ENCODE measurements around the gene EPN2. TPM values are rescaled to one million over a fixed set of nuclear protein-coding genes. Genes with fewer than 3 reads are reported as not detected.

EPN2 gene
- polyA plus RNA-seq, 1 donor from 2014 or later: 37.8 TPM

GRCh38 chr17:19294443-19294842 lies 57.3 kb downstream of the EPN2 start:
- H3K27me3 ChIP-seq (ENCODE audit: insufficient read depth, low read depth, low read length): no peaks in the 10 kb centered on the region
- H4K20me1 ChIP-seq (ENCODE audit: insufficient read depth): no peaks in the 10 kb centered on the region
- no peak for TF ChIP-seq SMC3 (conservative IDR thresholded peaks at IDR 0.05; ENCODE audit: poor library complexity)
- no peak for TF ChIP-seq EP300 (conservative IDR thresholded peaks at IDR 0.05; ENCODE audit: poor library complexity, severe bottlenecking)
- TF ChIP-seq POLR2AphosphoS5 (IDR thresholded peaks at IDR 0.05): no peak
- no peak for TF ChIP-seq TAF1 (IDR thresholded peaks at IDR 0.05; ENCODE audit: low read depth)
- TF ChIP-seq RAD21 (conservative IDR thresholded peaks at IDR 0.05): no peak
- TF ChIP-seq REST (IDR thresholded peaks at IDR 0.05; ENCODE audit: borderline replicate concordance): no peak
- no peak for TF ChIP-seq EZH2 (IDR thresholded peaks at IDR 0.05; ENCODE audit: borderline replicate concordance, insufficient read depth, low read length, poor library complexity, severe bottlenecking)
- TF ChIP-seq MXI1 (conservative IDR thresholded peaks at IDR 0.05; ENCODE audit: poor library complexity, severe bottlenecking): no peak
- no peaks in the 10 kb centered on the region for H3K79me2 ChIP-seq (replicated peaks; ENCODE audit: insufficient read depth, low read length)
- no peak overlapping the region for H3K9ac ChIP-seq (ENCODE audit: low read length)
- H3F3A ChIP-seq (ENCODE audit: insufficient read depth, low read length, poor library complexity, severe bottlenecking): no peaks in the 10 kb centered on the region
- H2AFZ ChIP-seq (ENCODE audit: low read depth, low read length): no peak overlapping the region
- no peaks in the 10 kb centered on the region for H3K9me2 ChIP-seq (ENCODE audit: insufficient read depth, low read length)
- H3K36me3 ChIP-seq (ENCODE audit: insufficient read depth, low read length): no peaks in the 10 kb centered on the region
- H3K4me3 ChIP-seq (ENCODE audit: low read length): no peak overlapping the region
- no peak overlapping the region for H3K27ac ChIP-seq (ENCODE audit: low read length)
- no peak overlapping the region for H3K4me2 ChIP-seq (ENCODE audit: low read length)
- no peaks in the 10 kb centered on the region for H3K9me3 ChIP-seq (ENCODE audit: low read length)

- no peaks in the 10 kb centered on the region for H4K20me1 ChIP-seq (ENCODE audit: insufficient read depth)
- no peaks in the 10 kb centered on the region for H3K79me2 ChIP-seq (replicated peaks; ENCODE audit: insufficient read depth, low read length)
- TF ChIP-seq EZH2 (IDR thresholded peaks at IDR 0.05; ENCODE audit: borderline replicate concordance, insufficient read depth, low read length, poor library complexity, severe bottlenecking) (no peak), RAD21 (conservative IDR thresholded peaks at IDR 0.05) (no peak), TAF1 (IDR thresholded peaks at IDR 0.05; ENCODE audit: low read depth) (no peak), CTCF (IDR thresholded peaks at IDR 0.05; ENCODE audit: poor library complexity, severe bottlenecking) (no peak), EP300 (conservative IDR thresholded peaks at IDR 0.05; ENCODE audit: poor library complexity, severe bottlenecking) (no peak), MXI1 (conservative IDR thresholded peaks at IDR 0.05; ENCODE audit: poor library complexity, severe bottlenecking) (no peak), REST (IDR thresholded peaks at IDR 0.05; ENCODE audit: borderline replicate concordance) (no peak), SMC3 (conservative IDR thresholded peaks at IDR 0.05; ENCODE audit: poor library complexity) (no peak), POLR2AphosphoS5 (IDR thresholded peaks at IDR 0.05) (no peak)
- H3F3A ChIP-seq (ENCODE audit: insufficient read depth, low read length, poor library complexity, severe bottlenecking): no peaks in the 10 kb centered on the region
- H3K9ac ChIP-seq (ENCODE audit: low read length): no peak overlapping the region
- H3K36me3 ChIP-seq (ENCODE audit: insufficient read depth, low read length): no peaks in the 10 kb centered on the region
- no peak overlapping the region for H3K27ac ChIP-seq (ENCODE audit: low read length)
- H3K27me3 ChIP-seq (ENCODE audit: insufficient read depth, low read depth, low read length): no peaks in the 10 kb centered on the region
- no peak overlapping the region for H2AFZ ChIP-seq (ENCODE audit: low read depth, low read length)
- no peak overlapping the region for H3K4me2 ChIP-seq (ENCODE audit: low read length)
- no peaks in the 10 kb centered on the region for H3K9me2 ChIP-seq (ENCODE audit: insufficient read depth, low read length)
- H3K4me3 ChIP-seq (ENCODE audit: low read length): no peak overlapping the region
- no peaks in the 10 kb centered on the region for H3K9me3 ChIP-seq (ENCODE audit: low read length)
Observed at GRCh38 chr17:19295473-19296135, 58.4 kb downstream of the EPN2 start.
